HepG2 (cell line): ENCODE results near the gene TMCO6. TPM values are rescaled to one million over a fixed set of nuclear protein-coding genes. Genes with fewer than 3 reads are reported as not detected.

Source experiments
- GZF1 ChIP-seq: sonication (generic); formaldehyde crosslinking; IDR thresholded peaks from 2 replicates; pipeline ENCODE4 v1.5.1; 2020; ENCODE audit warnings: mild to moderate bottlenecking, missing genetic modification reagents
- KDM6A ChIP-seq: IDR thresholded peaks from 2 replicates; pipeline ENCODE4 v1.6.1; 2016; ENCODE audit warnings: low read depth
- KLF6 ChIP-seq: IDR thresholded peaks from 2 replicates; pipeline ENCODE4 v1.8.0; 2016; ENCODE audit warnings: missing biosample characterization, missing genetic modification reagents
- MIER3 ChIP-seq: IDR thresholded peaks from 2 replicates; pipeline ENCODE4 v1.6.1; 2016; ENCODE audit warnings: missing compliant biosample characterization, borderline replicate concordance
- SNAI1 ChIP-seq: sonication (generic); formaldehyde crosslinking; IDR thresholded peaks from 2 replicates; pipeline ENCODE4 v1.5.0; 2020; ENCODE audit warnings: mild to moderate bottlenecking, missing genetic modification reagents, borderline replicate concordance
- THYN1 ChIP-seq: sonication (generic); formaldehyde crosslinking; IDR thresholded peaks from 2 replicates; pipeline ENCODE4 v1.8.1; 2023; ENCODE audit warnings: low read depth, mild to moderate bottlenecking, moderate library complexity, missing genetic modification reagents, borderline replicate concordance
- ZBTB7B ChIP-seq: sonication (generic); formaldehyde crosslinking; IDR thresholded peaks from 2 replicates; pipeline ENCODE4 v1.4.0; 2020; ENCODE audit warnings: missing genetic modification reagents
- ZNF17 ChIP-seq: sonication (generic); formaldehyde crosslinking; IDR thresholded peaks from 2 replicates; pipeline ENCODE4 v1.5.0; 2020; ENCODE audit warnings: mild to moderate bottlenecking, missing genetic modification reagents
- ZNF180 ChIP-seq: sonication (generic); formaldehyde crosslinking; IDR thresholded peaks from 2 replicates; pipeline ENCODE4 v1.4.0; 2020; ENCODE audit warnings: low read depth, missing genetic modification reagents, borderline replicate concordance
- ZNF264 ChIP-seq: sonication (generic); formaldehyde crosslinking; IDR thresholded peaks from 2 replicates; pipeline ENCODE4 v1.4.0; 2020; ENCODE audit warnings: missing genetic modification reagents
- ZNF292 ChIP-seq: sonication (generic); formaldehyde crosslinking; IDR thresholded peaks from 2 replicates; pipeline ENCODE4 v1.8.1; 2022; ENCODE audit warnings: mild to moderate bottlenecking, low read depth, missing genetic modification reagents, borderline replicate concordance
- polyA plus RNA-seq, 8 experiments: library from polyadenylated mRNA; depleted of rRNA in 3 of 8; stranded (reverse) in 7 of 8; unstranded in 1 of 8; fragments of >200 nt; fragmentation: Illumina TruSeq in 4 of 8; extraction: Trizol in 4 of 8; gene quantifications; 2 replicates each; pipeline versions ENCODE4 v1.2.1 to v1.2.3, GENCODE V29; 2011 to 2016; ENCODE audit warnings: low read depth in 4 of 8, missing spikeins in 1 of 8, mixed read lengths in 1 of 8; ENCODE audit not compliant: insufficient read depth in 1 of 8
- total RNA-seq, 5 experiments: library from RNA; depleted of rRNA; stranded (reverse); fragments of >200 nt; fragmentation: Illumina TruSeq; extraction: Trizol; gene quantifications; 2 replicates each; pipeline ENCODE4 v1.2.3, GENCODE V29; 2016; ENCODE audit warnings: low read depth in 1 of 5
- TF ChIP-seq, protein P1 (sequence below), 2 experiments: sonication (generic) in 1 of 2; formaldehyde crosslinking in 1 of 2; IDR thresholded peaks; 2 replicates each; pipeline versions ENCODE4 v1.4.0 to v1.6.1; 2016 to 2020; ENCODE audit warnings: borderline replicate concordance in 1 of 2, low read depth in 1 of 2, mild to moderate bottlenecking in 1 of 2, missing genetic modification reagents in 1 of 2
- TF ChIP-seq, protein P2 (sequence below): sonication (generic); formaldehyde crosslinking; IDR thresholded peaks from 2 replicates; pipeline ENCODE4 v1.5.1; 2020; ENCODE audit warnings: mild to moderate bottlenecking, missing genetic modification reagents, moderate library complexity
- TF ChIP-seq, protein P3 (sequence below): sonication (generic); formaldehyde crosslinking; IDR thresholded peaks from 2 replicates; pipeline ENCODE4 v1.4.0; 2020; ENCODE audit warnings: mild to moderate bottlenecking, missing genetic modification reagents
- TF ChIP-seq, protein P4 (sequence below), 2 experiments: IDR thresholded peaks; 2 replicates each; pipeline ENCODE4 v1.6.1; 2011 to 2012; ENCODE audit warnings: low read length in 2 of 2, borderline replicate concordance in 1 of 2, low read depth in 1 of 2, mild to moderate bottlenecking in 1 of 2, moderate library complexity in 1 of 2

Gene TMCO6
- total and polyA plus RNA-seq, 2 of the 13 experiments (the other 11 are each of a cell fraction or from before 2014, with no cell fraction given): 16.6 to 28.2 TPM

DNA sequence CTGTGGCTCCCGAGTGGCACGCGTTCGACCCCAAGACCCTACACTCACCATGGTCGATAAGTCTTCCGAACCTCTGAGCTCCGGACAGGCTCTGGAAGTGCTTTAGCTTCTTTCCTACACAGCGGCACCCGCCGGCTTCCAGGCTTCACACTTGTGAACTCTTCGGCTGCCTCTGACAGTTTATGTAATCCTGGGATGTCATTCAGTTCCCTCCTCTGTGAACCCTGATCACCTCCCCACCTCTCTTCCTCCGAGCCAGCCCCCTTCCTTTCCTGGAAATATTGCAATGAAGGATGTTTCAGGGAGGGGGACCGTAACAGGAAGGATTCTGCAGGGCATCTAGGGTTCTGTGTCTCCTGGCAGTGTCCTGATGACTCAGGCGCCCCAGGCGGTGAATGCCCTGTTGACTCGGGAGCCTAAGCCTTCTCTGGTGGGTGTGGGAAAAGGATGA lies 6.2 kb upstream of the TMCO6 start, which contains the start of gene CD14 (continued):
- TF ChIP-seq, protein P1, sequence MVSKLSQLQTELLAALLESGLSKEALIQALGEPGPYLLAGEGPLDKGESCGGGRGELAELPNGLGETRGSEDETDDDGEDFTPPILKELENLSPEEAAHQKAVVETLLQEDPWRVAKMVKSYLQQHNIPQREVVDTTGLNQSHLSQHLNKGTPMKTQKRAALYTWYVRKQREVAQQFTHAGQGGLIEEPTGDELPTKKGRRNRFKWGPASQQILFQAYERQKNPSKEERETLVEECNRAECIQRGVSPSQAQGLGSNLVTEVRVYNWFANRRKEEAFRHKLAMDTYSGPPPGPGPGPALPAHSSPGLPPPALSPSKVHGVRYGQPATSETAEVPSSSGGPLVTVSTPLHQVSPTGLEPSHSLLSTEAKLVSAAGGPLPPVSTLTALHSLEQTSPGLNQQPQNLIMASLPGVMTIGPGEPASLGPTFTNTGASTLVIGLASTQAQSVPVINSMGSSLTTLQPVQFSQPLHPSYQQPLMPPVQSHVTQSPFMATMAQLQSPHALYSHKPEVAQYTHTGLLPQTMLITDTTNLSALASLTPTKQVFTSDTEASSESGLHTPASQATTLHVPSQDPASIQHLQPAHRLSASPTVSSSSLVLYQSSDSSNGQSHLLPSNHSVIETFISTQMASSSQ (IDR thresholded peaks at IDR 0.05; ENCODE audit: low read depth): no peak
- TF ChIP-seq, protein P1 (CRISPR knock-in tag; IDR thresholded peaks at IDR 0.05; ENCODE audit: borderline replicate concordance): no peak; the same call in 1 of the 2 replicates
- no peak for TF ChIP-seq KDM6A (CRISPR knock-in tag)
- no peak for TF ChIP-seq ZNF180 (CRISPR knock-in tag)
- TF ChIP-seq, protein P2, sequence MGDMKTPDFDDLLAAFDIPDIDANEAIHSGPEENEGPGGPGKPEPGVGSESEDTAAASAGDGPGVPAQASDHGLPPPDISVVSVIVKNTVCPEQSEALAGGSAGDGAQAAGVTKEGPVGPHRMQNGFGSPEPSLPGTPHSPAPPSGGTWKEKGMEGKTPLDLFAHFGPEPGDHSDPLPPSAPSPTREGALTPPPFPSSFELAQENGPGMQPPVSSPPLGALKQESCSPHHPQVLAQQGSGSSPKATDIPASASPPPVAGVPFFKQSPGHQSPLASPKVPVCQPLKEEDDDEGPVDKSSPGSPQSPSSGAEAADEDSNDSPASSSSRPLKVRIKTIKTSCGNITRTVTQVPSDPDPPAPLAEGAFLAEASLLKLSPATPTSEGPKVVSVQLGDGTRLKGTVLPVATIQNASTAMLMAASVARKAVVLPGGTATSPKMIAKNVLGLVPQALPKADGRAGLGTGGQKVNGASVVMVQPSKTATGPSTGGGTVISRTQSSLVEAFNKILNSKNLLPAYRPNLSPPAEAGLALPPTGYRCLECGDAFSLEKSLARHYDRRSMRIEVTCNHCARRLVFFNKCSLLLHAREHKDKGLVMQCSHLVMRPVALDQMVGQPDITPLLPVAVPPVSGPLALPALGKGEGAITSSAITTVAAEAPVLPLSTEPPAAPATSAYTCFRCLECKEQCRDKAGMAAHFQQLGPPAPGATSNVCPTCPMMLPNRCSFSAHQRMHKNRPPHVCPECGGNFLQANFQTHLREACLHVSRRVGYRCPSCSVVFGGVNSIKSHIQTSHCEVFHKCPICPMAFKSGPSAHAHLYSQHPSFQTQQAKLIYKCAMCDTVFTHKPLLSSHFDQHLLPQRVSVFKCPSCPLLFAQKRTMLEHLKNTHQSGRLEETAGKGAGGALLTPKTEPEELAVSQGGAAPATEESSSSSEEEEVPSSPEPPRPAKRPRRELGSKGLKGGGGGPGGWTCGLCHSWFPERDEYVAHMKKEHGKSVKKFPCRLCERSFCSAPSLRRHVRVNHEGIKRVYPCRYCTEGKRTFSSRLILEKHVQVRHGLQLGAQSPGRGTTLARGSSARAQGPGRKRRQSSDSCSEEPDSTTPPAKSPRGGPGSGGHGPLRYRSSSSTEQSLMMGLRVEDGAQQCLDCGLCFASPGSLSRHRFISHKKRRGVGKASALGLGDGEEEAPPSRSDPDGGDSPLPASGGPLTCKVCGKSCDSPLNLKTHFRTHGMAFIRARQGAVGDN (CRISPR knock-in tag): no peak; the same call in none of the 2 replicates
- no peak for TF ChIP-seq ZBTB7B
- no peak for TF ChIP-seq THYN1 (CRISPR knock-in tag)
- TF ChIP-seq ZNF264 (CRISPR knock-in tag): no peak; the same call in 1 of the 2 replicates
- TF ChIP-seq, protein P3, sequence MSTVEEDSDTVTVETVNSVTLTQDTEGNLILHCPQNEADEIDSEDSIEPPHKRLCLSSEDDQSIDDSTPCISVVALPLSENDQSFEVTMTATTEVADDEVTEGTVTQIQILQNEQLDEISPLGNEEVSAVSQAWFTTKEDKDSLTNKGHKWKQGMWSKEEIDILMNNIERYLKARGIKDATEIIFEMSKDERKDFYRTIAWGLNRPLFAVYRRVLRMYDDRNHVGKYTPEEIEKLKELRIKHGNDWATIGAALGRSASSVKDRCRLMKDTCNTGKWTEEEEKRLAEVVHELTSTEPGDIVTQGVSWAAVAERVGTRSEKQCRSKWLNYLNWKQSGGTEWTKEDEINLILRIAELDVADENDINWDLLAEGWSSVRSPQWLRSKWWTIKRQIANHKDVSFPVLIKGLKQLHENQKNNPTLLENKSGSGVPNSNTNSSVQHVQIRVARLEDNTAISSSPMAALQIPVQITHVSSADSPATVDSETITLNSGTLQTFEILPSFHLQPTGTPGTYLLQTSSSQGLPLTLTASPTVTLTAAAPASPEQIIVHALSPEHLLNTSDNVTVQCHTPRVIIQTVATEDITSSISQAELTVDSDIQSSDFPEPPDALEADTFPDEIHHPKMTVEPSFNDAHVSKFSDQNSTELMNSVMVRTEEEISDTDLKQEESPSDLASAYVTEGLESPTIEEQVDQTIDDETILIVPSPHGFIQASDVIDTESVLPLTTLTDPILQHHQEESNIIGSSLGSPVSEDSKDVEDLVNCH (CRISPR knock-in tag): no peak
- TF ChIP-seq, protein P4, sequence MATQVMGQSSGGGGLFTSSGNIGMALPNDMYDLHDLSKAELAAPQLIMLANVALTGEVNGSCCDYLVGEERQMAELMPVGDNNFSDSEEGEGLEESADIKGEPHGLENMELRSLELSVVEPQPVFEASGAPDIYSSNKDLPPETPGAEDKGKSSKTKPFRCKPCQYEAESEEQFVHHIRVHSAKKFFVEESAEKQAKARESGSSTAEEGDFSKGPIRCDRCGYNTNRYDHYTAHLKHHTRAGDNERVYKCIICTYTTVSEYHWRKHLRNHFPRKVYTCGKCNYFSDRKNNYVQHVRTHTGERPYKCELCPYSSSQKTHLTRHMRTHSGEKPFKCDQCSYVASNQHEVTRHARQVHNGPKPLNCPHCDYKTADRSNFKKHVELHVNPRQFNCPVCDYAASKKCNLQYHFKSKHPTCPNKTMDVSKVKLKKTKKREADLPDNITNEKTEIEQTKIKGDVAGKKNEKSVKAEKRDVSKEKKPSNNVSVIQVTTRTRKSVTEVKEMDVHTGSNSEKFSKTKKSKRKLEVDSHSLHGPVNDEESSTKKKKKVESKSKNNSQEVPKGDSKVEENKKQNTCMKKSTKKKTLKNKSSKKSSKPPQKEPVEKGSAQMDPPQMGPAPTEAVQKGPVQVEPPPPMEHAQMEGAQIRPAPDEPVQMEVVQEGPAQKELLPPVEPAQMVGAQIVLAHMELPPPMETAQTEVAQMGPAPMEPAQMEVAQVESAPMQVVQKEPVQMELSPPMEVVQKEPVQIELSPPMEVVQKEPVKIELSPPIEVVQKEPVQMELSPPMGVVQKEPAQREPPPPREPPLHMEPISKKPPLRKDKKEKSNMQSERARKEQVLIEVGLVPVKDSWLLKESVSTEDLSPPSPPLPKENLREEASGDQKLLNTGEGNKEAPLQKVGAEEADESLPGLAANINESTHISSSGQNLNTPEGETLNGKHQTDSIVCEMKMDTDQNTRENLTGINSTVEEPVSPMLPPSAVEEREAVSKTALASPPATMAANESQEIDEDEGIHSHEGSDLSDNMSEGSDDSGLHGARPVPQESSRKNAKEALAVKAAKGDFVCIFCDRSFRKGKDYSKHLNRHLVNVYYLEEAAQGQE (IDR thresholded peaks at IDR 0.05; ENCODE audit: borderline replicate concordance in 1 of 2, low read depth in 1 of 2, low read length in 2 of 2): no peak
- no peak for TF ChIP-seq KLF6 (CRISPR knock-in tag)
- no peak for TF ChIP-seq GZF1 (CRISPR knock-in tag)
- TF ChIP-seq ZNF17 (CRISPR knock-in tag): no peak
- no peak for TF ChIP-seq SNAI1
- no peak for TF ChIP-seq MIER3 (CRISPR knock-in tag)
- TF ChIP-seq ZNF292 (CRISPR knock-in tag): peak; percentile 47; the same call in 1 of the 2 replicates
